CD4-positive, CD25-positive, alpha-beta regulatory T cell (primary cell): ENCODE results near the gene ALKBH4. TPM values are rescaled to one million over a fixed set of nuclear protein-coding genes. Genes with fewer than 3 reads are reported as not detected.

Experiments used
- ATAC-seq, 2 donors: fragments of 150-1000 bp; cut with Tn5 transposase; one replicate each; pipeline ENCODE4 v1.10.0; 2021; ENCODE audit warnings: low read depth in 2 of 2, moderate number of reproducible peaks in 2 of 2, moderate library complexity in 1 of 2
- DNase-seq, 3 donors: peaks; one replicate each; pipeline versions ENCODE4 v3.0.0 to v3.0.0-alpha.2; 2012 to 2022; ENCODE audit warnings: mixed read lengths in 1 of 3
- H3K27ac ChIP-seq: one replicate; pipeline ENCODE4 v1.7.0; 2013; ENCODE audit warnings: mild to moderate bottlenecking, low read length; ENCODE audit not compliant: insufficient read depth, poor library complexity, severe bottlenecking
- H3K27me3 ChIP-seq: one replicate; pipeline ENCODE4 v1.7.0; 2013; ENCODE audit warnings: low read length; ENCODE audit not compliant: control insufficient read depth, insufficient read depth
- H3K36me3 ChIP-seq: one replicate; pipeline ENCODE4 v1.7.0; 2013; ENCODE audit warnings: mild to moderate bottlenecking, low read length, moderate library complexity; ENCODE audit not compliant: control insufficient read depth, insufficient read depth
- H3K4me1 ChIP-seq: 2 replicates; pipeline ENCODE4 v1.7.0; 2013; ENCODE audit warnings: mild to moderate bottlenecking, low read length; ENCODE audit not compliant: insufficient read depth, control insufficient read depth, poor library complexity, severe bottlenecking
- H3K4me3 ChIP-seq: one replicate; pipeline ENCODE4 v1.7.0; 2013; ENCODE audit warnings: low read depth, mild to moderate bottlenecking, low read length, moderate library complexity
- H3K9me3 ChIP-seq, 2 experiments: 1 replicate in 1 of 2; 2 replicates in 1 of 2; pipeline ENCODE4 v1.7.0; 2013; ENCODE audit warnings: low read length in 2 of 2, mild to moderate bottlenecking in 1 of 2, moderate library complexity in 1 of 2; ENCODE audit not compliant: control insufficient read depth in 2 of 2
- H3K27ac Mint-ChIP-seq, 3 donors: one replicate each; pipeline ENCODE4 v1.8.0; 2020 to 2022; ENCODE audit warnings: mild to moderate bottlenecking in 3 of 3, mixed read lengths in 3 of 3, moderate library complexity in 2 of 3
- H3K27me3 Mint-ChIP-seq: one replicate; pipeline ENCODE4 v1.8.0; 2022; ENCODE audit warnings: mild to moderate bottlenecking, mixed read lengths
- H3K36me3 Mint-ChIP-seq: one replicate; pipeline ENCODE4 v1.8.0; 2020; ENCODE audit warnings: mixed read lengths
- H3K4me1 Mint-ChIP-seq, 4 donors: one replicate each; pipeline ENCODE4 v1.8.0; 2020 to 2022; ENCODE audit warnings: mixed read lengths in 4 of 4, mild to moderate bottlenecking in 1 of 4
- H3K4me3 Mint-ChIP-seq, 4 donors: one replicate each; pipeline ENCODE4 v1.8.0; 2020 to 2022; ENCODE audit warnings: mild to moderate bottlenecking in 4 of 4, mixed read lengths in 4 of 4, moderate library complexity in 3 of 4
- H3K9me3 Mint-ChIP-seq, 7 donors: one replicate each; pipeline ENCODE4 v1.8.0; 2020 to 2022; ENCODE audit warnings: mixed read lengths in 7 of 7, mild to moderate bottlenecking in 3 of 7, moderate library complexity in 2 of 7
- polyA plus RNA-seq, 4 donors: library from polyadenylated mRNA; unstranded; fragments of 300-500 nt; fragmentation: Illumina TruSeq; gene quantifications; one replicate each; pipeline ENCODE4 v1.2.3, GENCODE V29; 2021
- total RNA-seq: library from RNA; stranded (reverse); gene quantifications from one replicate; pipeline ENCODE4 v1.2.3, GENCODE V29; 2022

Gene ALKBH4
- total and polyA plus RNA-seq, 5 donors from 2014 or later, result 7.4 to 20.6 (median 18.5) TPM

- H3K4me3 ChIP-seq, result peak overlapping the region; percentile 76
- peaks cover 19% of the 10 kb centered on the region for H3K36me3 Mint-ChIP-seq
- peaks cover 2% of the 10 kb centered on the region for H3K36me3 ChIP-seq
- peak overlapping the region; percentile 86 to 96 (median 90) for H3K4me3 Mint-ChIP-seq
- no peaks in the 10 kb centered on the region for H3K9me3 ChIP-seq
- no peaks in the 10 kb centered on the region for H3K9me3 Mint-ChIP-seq
- no peaks in the 10 kb centered on the region for H3K27me3 ChIP-seq
- DNase-seq (peak; percentile 72 to 90 (median 73)), ATAC-seq (peak; percentile 78 to 79)
- peak overlapping the region; percentile 98 for H3K27ac ChIP-seq
- no peaks in the 10 kb centered on the region for H3K27me3 Mint-ChIP-seq
- peak overlapping the region; percentile 100 for H3K27ac Mint-ChIP-seq
- H3K4me1 ChIP-seq, result peaks cover 48% of the 10 kb centered on the region
- H3K4me1 Mint-ChIP-seq, result peaks cover 12 to 70% (median 48%) of the 10 kb centered on the region in 4 donors
Measured at GRCh38 chr7:102425639-102426267, 38.9 kb downstream of the ALKBH4 start.

GRCh38 chr7:102424787-102425218, 39.9 kb downstream of the ALKBH4 start:
- ATAC-seq (no peak), DNase-seq (no peak)
- Histone ChIP-seq H3K9me3 (no peaks in the 10 kb centered on the region), H3K4me3 (no peak overlapping the region), H3K27me3 (no peaks in the 10 kb centered on the region), H3K27ac (peak overlapping the region; percentile 98), H3K4me1 (peaks cover 45% of the 10 kb centered on the region), H3K36me3 (peaks cover 2% of the 10 kb centered on the region)
- peak overlapping the region; percentile 100 for H3K27ac Mint-ChIP-seq
- peaks cover 27% of the 10 kb centered on the region for H3K36me3 Mint-ChIP-seq
- H3K9me3 Mint-ChIP-seq, result no peaks in the 10 kb centered on the region
- no peaks in the 10 kb centered on the region for H3K27me3 Mint-ChIP-seq
- H3K4me3 Mint-ChIP-seq, result peak overlapping the region in 2 of 4 donors; percentile 74 to 92
- H3K4me1 Mint-ChIP-seq, result peaks cover 18 to 70% (median 52%) of the 10 kb centered on the region in 4 donors

- no peak for ATAC-seq
- H3K4me3 ChIP-seq, result no peak overlapping the region
Measured at GRCh38 chr7:102424129-102424551, 40.5 kb downstream of the ALKBH4 start.

GRCh38 chr7:102421706-102422240, 42.9 kb downstream of the ALKBH4 start:
- Mint-ChIP-seq H3K4me1 (peaks cover 24 to 71% (median 50%) of the 10 kb centered on the region in 4 donors), H3K27me3 (no peaks in the 10 kb centered on the region), H3K36me3 (peaks cover 38% of the 10 kb centered on the region), H3K9me3 (no peaks in the 10 kb centered on the region), H3K27ac (no peak overlapping the region), H3K4me3 (no peak overlapping the region)
- no peak for DNase-seq
- Histone ChIP-seq H3K27me3 (no peaks in the 10 kb centered on the region), H3K27ac (no peak overlapping the region), H3K4me3 (no peak overlapping the region), H3K9me3 (no peaks in the 10 kb centered on the region), H3K4me1 (peaks cover 39% of the 10 kb centered on the region), H3K36me3 (peaks cover 2% of the 10 kb centered on the region)
- ATAC-seq, result no peak

More at GRCh38 chr7:102424129-102424551, 40.5 kb downstream of the ALKBH4 start:
- peak overlapping the region in 1 of 4 donors; percentile 74 for H3K4me3 Mint-ChIP-seq
- H3K9me3 Mint-ChIP-seq, result no peaks in the 10 kb centered on the region
- Histone ChIP-seq H3K27me3 (no peaks in the 10 kb centered on the region), H3K4me1 (peaks cover 41% of the 10 kb centered on the region), H3K27ac (no peak overlapping the region), H3K9me3 (no peaks in the 10 kb centered on the region), H3K36me3 (peaks cover 2% of the 10 kb centered on the region)
- no peaks in the 10 kb centered on the region for H3K27me3 Mint-ChIP-seq
- peak overlapping the region; percentile 100 for H3K27ac Mint-ChIP-seq
- H3K4me1 Mint-ChIP-seq, result peaks cover 18 to 69% (median 47%) of the 10 kb centered on the region in 4 donors
- peaks cover 30% of the 10 kb centered on the region for H3K36me3 Mint-ChIP-seq
- no peak for DNase-seq

GRCh38 chr7:102418592-102418991, 46.1 kb downstream of the ALKBH4 start:
- Histone ChIP-seq H3K36me3 (peaks cover 2% of the 10 kb centered on the region), H3K27ac (no peak overlapping the region), H3K27me3 (no peaks in the 10 kb centered on the region), H3K9me3 (no peaks in the 10 kb centered on the region), H3K4me3 (no peak overlapping the region), H3K4me1 (peaks cover 44% of the 10 kb centered on the region)
- no peak for DNase-seq
- Mint-ChIP-seq H3K9me3 (peaks cover 0 to 2% (median 0%) of the 10 kb centered on the region in 7 donors), H3K36me3 (peaks cover 23% of the 10 kb centered on the region), H3K4me3 (no peak overlapping the region), H3K27ac (peak overlapping the region; percentile 54 to 96 (median 92)), H3K4me1 (peaks cover 30 to 73% (median 48%) of the 10 kb centered on the region in 4 donors), H3K27me3 (no peaks in the 10 kb centered on the region)
- ATAC-seq, result no peak

- ATAC-seq (peak in 1 of 2 donors; percentile 13), DNase-seq (peak in 1 of 3 donors; percentile 36)
- H3K4me1 Mint-ChIP-seq, result peaks cover 30 to 76% (median 53%) of the 10 kb centered on the region in 4 donors
- no peaks in the 10 kb centered on the region for H3K9me3 ChIP-seq
- peak overlapping the region; percentile 48 for H3K4me3 ChIP-seq
- H3K36me3 Mint-ChIP-seq, result peaks cover 23% of the 10 kb centered on the region
- peaks cover 11% of the 10 kb centered on the region for H3K36me3 ChIP-seq
- H3K27ac Mint-ChIP-seq, result peak overlapping the region; percentile 92 to 98 (median 96)
- peak overlapping the region in 3 of 4 donors; percentile 50 to 74 (median 52) for H3K4me3 Mint-ChIP-seq
- no peaks in the 10 kb centered on the region for H3K27me3 ChIP-seq
- H3K4me1 ChIP-seq, result peaks cover 44% of the 10 kb centered on the region
- peaks cover 0 to 2% (median 0%) of the 10 kb centered on the region in 7 donors for H3K9me3 Mint-ChIP-seq
- no peaks in the 10 kb centered on the region for H3K27me3 Mint-ChIP-seq
- peak overlapping the region; percentile 24 for H3K27ac ChIP-seq
Measured at GRCh38 chr7:102417105-102417504, 47.6 kb downstream of the ALKBH4 start.

GRCh38 chr7:102416406-102416805, 48.3 kb downstream of the ALKBH4 start:
- peaks cover 0 to 2% (median 0%) of the 10 kb centered on the region in 7 donors for H3K9me3 Mint-ChIP-seq
- peak overlapping the region; percentile 93 to 98 (median 96) for H3K27ac Mint-ChIP-seq
- H3K9me3 ChIP-seq, result no peaks in the 10 kb centered on the region
- peaks cover 44% of the 10 kb centered on the region for H3K4me1 ChIP-seq
- H3K27me3 ChIP-seq, result no peaks in the 10 kb centered on the region
- DNase-seq (no peak), ATAC-seq (no peak)
- H3K4me3 ChIP-seq, result peak overlapping the region; percentile 54
- peak overlapping the region; percentile 74 for H3K27ac ChIP-seq
- H3K36me3 ChIP-seq, result peaks cover 13% of the 10 kb centered on the region
- peak overlapping the region; percentile 58 to 86 (median 78) for H3K4me3 Mint-ChIP-seq
- H3K36me3 Mint-ChIP-seq, result peaks cover 23% of the 10 kb centered on the region
- no peaks in the 10 kb centered on the region for H3K27me3 Mint-ChIP-seq
- H3K4me1 Mint-ChIP-seq, result peaks cover 30 to 76% (median 53%) of the 10 kb centered on the region in 4 donors
